OCI-LY7 (cell line): Measurements from ENCODE around the gene LRRC71. TPM values are rescaled to one million over a fixed set of nuclear protein-coding genes. Genes with fewer than 3 reads are reported as not detected.

Experiments used
- BruUV-seq: library from RNA; stranded (reverse); fragments of 400-500 nt; replicated peaks from 2 replicates; lab custom pipeline; 2021; lab: Mats Ljungman, UMichigan
- CTCF ChIA-PET: fragments of 300-600 bp; sonication (Branson Sonifier 250); formaldehyde crosslinking; loops from one replicate; lab custom pipeline; 2022; ENCODE audit warnings: antibody characterized with exemption; ENCODE audit not compliant: unreplicated experiment; lab: Charles Lee
- POLR2A ChIA-PET: fragments of 300-600 bp; sonication (Branson Sonifier 250); formaldehyde crosslinking; loops from one replicate; lab custom pipeline; 2022; ENCODE audit warnings: antibody characterized with exemption; lab: Charles Lee
- DNase-seq: peaks from one replicate; pipeline ENCODE4 v3.0.0-alpha.2; 2015; ENCODE audit warnings: low spot score
- H2AFZ ChIP-seq: fragments of 200-600 bp; sonication (generic), shearing (Covaris generic); 2 replicates; pipeline ENCODE4 v1.6.1; 2014; ENCODE audit warnings: mild to moderate bottlenecking, antibody characterized with exemption, low read length, moderate library complexity
- H3K27ac ChIP-seq: fragments of 200-600 bp; sonication (generic); 2 replicates; pipeline ENCODE4 v1.5.1; 2014; ENCODE audit warnings: mixed run types, low read depth, mild to moderate bottlenecking, moderate library complexity, low read length, inconsistent platforms; ENCODE audit not compliant: poor library complexity, severe bottlenecking
- H3K36me3 ChIP-seq: fragments of 200-600 bp; sonication (generic); 2 replicates; pipeline ENCODE4 v1.6.1; 2014; ENCODE audit warnings: mild to moderate bottlenecking, antibody characterized with exemption, low read length, moderate library complexity, mixed read lengths; ENCODE audit not compliant: insufficient read depth
- H3K4me1 ChIP-seq: fragments of 200-600 bp; sonication (generic); 2 replicates; pipeline ENCODE4 v1.5.1; 2014; ENCODE audit warnings: mild to moderate bottlenecking, low read length; ENCODE audit not compliant: insufficient read depth, poor library complexity, severe bottlenecking
- H3K4me2 ChIP-seq: fragments of 200-600 bp; sonication (generic); 2 replicates; pipeline ENCODE4 v1.6.1; 2014; ENCODE audit warnings: mild to moderate bottlenecking, low read length
- H3K4me3 ChIP-seq: fragments of 200-600 bp; sonication (generic); 2 replicates; pipeline ENCODE4 v1.5.1; 2014; ENCODE audit warnings: mild to moderate bottlenecking, low read depth, low read length; ENCODE audit not compliant: poor library complexity, severe bottlenecking
- H3K79me2 ChIP-seq: fragments of 200-600 bp; sonication (generic); 2 replicates; pipeline ENCODE4 v1.6.1; 2016; ENCODE audit warnings: low read depth, mild to moderate bottlenecking, low read length, moderate library complexity, mixed read lengths; ENCODE audit not compliant: insufficient read depth
- H3K9me2 ChIP-seq: fragments of 200-600 bp; sonication (generic); 2 replicates; pipeline ENCODE4 v1.6.1; 2016; ENCODE audit warnings: mild to moderate bottlenecking, low read length, mixed read lengths; ENCODE audit not compliant: insufficient read depth
- H3K9me3 ChIP-seq: fragments of 200-600 bp; sonication (generic); 2 replicates; pipeline ENCODE4 v1.6.1; 2014; ENCODE audit warnings: mild to moderate bottlenecking, mixed run types, low read length, mixed read lengths
- H4K20me1 ChIP-seq: fragments of 200-600 bp; sonication (generic); 2 replicates; pipeline ENCODE4 v1.6.1; 2014; ENCODE audit warnings: mild to moderate bottlenecking, antibody characterized with exemption, low read length, moderate library complexity, mixed read lengths; ENCODE audit not compliant: insufficient read depth
- CTCF ChIP-seq: fragments of 200-600 bp; sonication (generic); conservative IDR thresholded peaks from 2 replicates; pipeline ENCODE4 v1.5.1; 2014; ENCODE audit warnings: mild to moderate bottlenecking, antibody characterized with exemption, low read length, moderate library complexity, mixed read lengths
- EZH2phosphoT487 ChIP-seq: fragments of 200-600 bp; sonication (generic); IDR thresholded peaks from 2 replicates; pipeline ENCODE4 v1.6.1; 2018; ENCODE audit warnings: low read depth, borderline replicate concordance, mild to moderate bottlenecking, mixed run types, antibody characterized with exemption, low read length, moderate library complexity, mixed read lengths
- intact Hi-C: fragments of 100-400 bp; cut with micrococcal nuclease; formaldehyde crosslinking; loops from one replicate; pipeline ENCODE4 v1.10.0; 2022; ENCODE audit not compliant: unreplicated experiment
- total RNA-seq, 2 experiments: library from RNA; depleted of rRNA in 1 of 2; stranded (reverse); fragments of >200 nt in 1 of 2; shearing (Covaris generic) in 1 of 2; gene quantifications; 2 replicates each; pipeline ENCODE4 v1.2.3, GENCODE V29; 2014 to 2022

The LRRC71 gene
- total RNA-seq, 2 experiments from 2014 or later, result not detected

- no peak overlapping the region for H3K4me2 ChIP-seq
- intact Hi-C loops, result no loop called here
Measured at GRCh38 chr1:156885880-156886355, 34.5 kb upstream of the LRRC71 start.

GRCh38 chr1:156886583-156887281 is 33.7 kb upstream of the LRRC71 start:
- Histone ChIP-seq H3K4me1 (no peaks in the 10 kb centered on the region), H2AFZ (no peak overlapping the region), H3K9me2 (no peaks in the 10 kb centered on the region), H4K20me1 (no peaks in the 10 kb centered on the region), H3K36me3 (no peaks in the 10 kb centered on the region), H3K79me2 (no peaks in the 10 kb centered on the region), H3K4me2 (no peak overlapping the region), H3K4me3 (no peak overlapping the region), H3K27ac (no peak overlapping the region), H3K9me3 (no peaks in the 10 kb centered on the region)
- ChIA-PET CTCF (no interaction called here), POLR2A (no interaction called here)
- TF ChIP-seq EZH2phosphoT487 (no peak), CTCF (no peak)
- BruUV-seq, result no TSS peak
- intact Hi-C loops, result no loop called here
- no peak for DNase-seq

More at GRCh38 chr1:156885880-156886355, 34.5 kb upstream of the LRRC71 start:
- Histone ChIP-seq H2AFZ (no peak overlapping the region), H3K4me1 (no peaks in the 10 kb centered on the region), H3K36me3 (no peaks in the 10 kb centered on the region), H3K79me2 (no peaks in the 10 kb centered on the region), H3K9me2 (no peaks in the 10 kb centered on the region), H3K9me3 (no peaks in the 10 kb centered on the region), H4K20me1 (no peaks in the 10 kb centered on the region), H3K4me3 (no peak overlapping the region), H3K27ac (no peak overlapping the region)
- ChIA-PET CTCF (no interaction called here), POLR2A (interaction anchor here (0.9 kb wide), 1 partner anchor 25 kb away, joined by 3 read pairs; the partner anchor contains the start of gene NTRK1)
- TF ChIP-seq CTCF, result no peak
- TF ChIP-seq EZH2phosphoT487, result no peak
- no peak for DNase-seq
- BruUV-seq, result no TSS peak

- Histone ChIP-seq H3K9me3 (no peaks in the 10 kb centered on the region), H3K4me3 (no peak overlapping the region), H3K36me3 (no peaks in the 10 kb centered on the region), H3K9me2 (no peaks in the 10 kb centered on the region), H2AFZ (no peak overlapping the region), H4K20me1 (no peaks in the 10 kb centered on the region), H3K79me2 (no peaks in the 10 kb centered on the region), H3K27ac (no peak overlapping the region), H3K4me1 (no peaks in the 10 kb centered on the region), H3K4me2 (no peak overlapping the region)
- BruUV-seq, result no TSS peak
- ChIA-PET POLR2A (interaction anchor here (0.6 kb wide), 1 partner anchor 109 kb away, joined by 3 read pairs; no protein-coding TSS in a partner anchor), CTCF (interaction anchor here (0.6 kb wide), 1 partner anchor 51 kb away, joined by 3 read pairs; no protein-coding TSS in a partner anchor)
- intact Hi-C loops, result no loop called here
- DNase-seq, result no peak
- TF ChIP-seq CTCF (no peak), EZH2phosphoT487 (no peak)
Measured at GRCh38 chr1:156887317-156887716, 33.1 kb upstream of the LRRC71 start.
